CMK (cell line): ENCODE measurements around the gene CAMSAP2.

Source experiments
- DNase-seq: peaks from one replicate; pipeline ENCODE4 v3.0.0-alpha.2; 2010; ENCODE audit warnings: low read depth

The CAMSAP2 gene

GRCh38 chr1:200899954-200900867 lies 161.5 kb downstream of the CAMSAP2 start:
- DNase-seq, result no peak

- no peak for DNase-seq
Measured at GRCh38 chr1:200900877-200901276, 162.2 kb downstream of the CAMSAP2 start.

DNA sequence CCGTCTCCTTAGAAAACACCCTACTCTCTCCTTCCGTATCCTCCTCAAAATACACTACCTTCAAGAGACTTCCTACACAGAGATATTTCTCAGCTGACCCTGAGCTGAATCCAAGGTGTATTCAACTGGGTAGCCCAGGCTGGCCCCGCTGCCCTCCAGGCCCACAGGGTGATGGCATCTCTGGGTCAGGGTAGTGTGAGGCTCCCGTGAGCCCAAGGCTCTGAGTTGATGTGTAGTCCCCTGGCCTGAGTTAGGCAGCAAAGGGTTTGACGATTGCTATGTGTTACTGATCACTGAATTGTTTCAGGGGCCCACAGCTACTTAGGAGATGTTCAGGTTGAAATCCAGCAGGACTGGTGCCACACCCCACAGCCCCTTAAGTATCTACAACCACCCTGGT lies 162.7 kb downstream of the CAMSAP2 start:
- DNase-seq, result no peak

DNA sequence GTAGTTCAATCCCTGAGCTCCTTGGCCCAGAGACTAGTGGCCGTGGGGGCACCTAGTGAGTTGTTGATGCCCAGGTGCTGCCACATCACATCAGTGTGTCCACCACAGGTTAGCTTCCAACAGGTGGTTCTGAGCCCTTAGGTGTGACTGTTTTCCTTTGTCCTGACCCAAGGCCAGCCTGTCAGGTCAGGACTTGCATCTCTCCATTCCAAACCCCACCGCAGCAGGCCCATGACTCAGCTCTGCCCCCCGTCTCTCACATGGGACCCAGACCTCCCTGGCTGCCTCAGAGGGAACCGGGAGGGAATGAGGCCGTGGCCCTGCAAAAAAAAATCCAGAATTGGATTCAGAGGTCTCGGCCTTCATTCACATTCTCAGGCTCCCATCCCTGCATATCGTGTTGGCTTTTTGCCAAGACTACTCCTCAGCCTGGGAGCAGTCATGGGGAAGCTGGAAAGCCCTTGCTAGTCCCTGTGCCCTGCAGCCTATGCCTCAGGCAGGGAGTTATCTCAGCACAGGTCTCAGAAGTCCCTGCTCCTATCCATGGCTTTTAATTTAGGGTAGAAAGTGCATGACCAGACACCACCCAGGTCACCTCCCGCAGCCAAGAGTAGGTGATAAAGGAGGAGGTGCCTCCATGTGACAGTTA lies 163.2 kb downstream of the CAMSAP2 start:
- DNase-seq, result no peak

DNA sequence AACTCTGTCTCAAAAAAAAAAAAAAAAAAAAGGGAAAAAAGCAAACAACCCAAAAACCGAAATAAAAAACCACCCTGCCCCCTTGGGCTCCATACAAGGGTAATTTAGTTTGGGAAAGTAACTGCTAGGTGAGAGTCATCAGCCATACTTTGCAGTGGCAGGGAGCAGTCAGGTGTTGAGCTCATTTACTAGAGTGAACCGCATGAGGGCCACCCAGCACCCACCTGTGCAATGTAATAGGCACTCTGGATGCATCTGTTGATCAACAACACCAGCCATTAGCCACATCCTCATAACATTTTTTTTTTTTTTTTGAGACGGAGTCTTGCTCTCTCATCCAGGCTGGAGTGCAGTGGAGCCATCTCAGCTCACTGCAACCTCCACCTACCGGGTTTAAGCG lies 165.1 kb downstream of the CAMSAP2 start:
- no peak for DNase-seq

GRCh38 chr1:200904772-200905171 lies 166.1 kb downstream of the CAMSAP2 start:
- no peak for DNase-seq

DNA sequence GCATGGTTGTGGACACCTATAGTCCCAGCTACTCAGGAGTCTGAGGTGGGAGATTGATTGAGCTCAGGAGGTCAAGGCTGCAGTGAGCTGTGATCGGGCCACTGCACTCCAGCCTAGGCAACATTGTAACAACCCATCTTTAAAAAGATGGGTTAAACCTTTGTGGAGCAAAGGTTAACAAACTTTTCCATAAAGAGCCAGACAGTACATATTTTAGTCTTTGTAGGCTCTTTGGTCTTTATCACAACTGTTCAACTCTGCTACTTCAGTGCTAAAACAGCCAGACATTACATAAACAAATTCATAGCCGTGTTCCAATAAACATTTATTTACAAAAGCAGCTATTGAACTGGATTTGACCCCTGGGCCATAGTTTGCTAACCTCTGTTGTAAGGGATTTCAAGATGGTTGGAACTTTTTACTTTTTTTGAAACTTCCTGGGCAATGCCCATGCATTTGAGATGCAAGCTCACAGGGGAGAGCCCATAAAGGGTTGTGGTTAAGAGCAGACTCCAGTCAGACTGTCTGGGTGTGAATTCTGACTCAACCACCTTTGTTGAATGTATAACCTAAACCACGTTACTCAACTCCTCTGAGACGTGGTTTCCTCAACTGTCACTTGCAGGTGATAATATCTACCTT lies 166.8 kb downstream of the CAMSAP2 start:
- DNase-seq, result no peak

GRCh38 chr1:200906491-200906890 lies 167.8 kb downstream of the CAMSAP2 start:
- no peak for DNase-seq

DNA sequence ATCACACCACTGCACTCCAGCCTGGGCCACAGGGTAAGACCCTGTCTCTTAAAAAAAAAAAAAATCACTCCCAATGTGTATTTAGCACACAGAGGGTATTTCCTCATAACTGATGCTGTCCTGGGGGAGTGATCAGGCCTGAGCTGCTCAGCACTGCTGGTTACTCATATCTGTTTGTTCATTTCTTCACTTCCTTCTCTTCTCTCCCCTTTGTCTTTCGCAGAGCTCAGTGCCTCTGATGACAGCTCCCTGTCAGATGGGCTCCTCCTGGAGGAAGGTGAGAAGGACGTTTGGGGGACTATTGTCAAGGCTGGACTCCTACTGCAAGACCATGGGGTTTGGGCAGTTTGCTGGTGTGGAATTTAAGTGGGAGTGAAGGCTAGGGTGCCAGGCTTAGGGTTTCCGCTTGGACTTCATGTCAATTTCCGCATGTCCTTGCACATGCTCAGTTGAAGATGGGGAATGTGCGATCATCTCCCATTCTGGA lies 169.0 kb downstream of the CAMSAP2 start:
- DNase-seq, result no peak

DNA sequence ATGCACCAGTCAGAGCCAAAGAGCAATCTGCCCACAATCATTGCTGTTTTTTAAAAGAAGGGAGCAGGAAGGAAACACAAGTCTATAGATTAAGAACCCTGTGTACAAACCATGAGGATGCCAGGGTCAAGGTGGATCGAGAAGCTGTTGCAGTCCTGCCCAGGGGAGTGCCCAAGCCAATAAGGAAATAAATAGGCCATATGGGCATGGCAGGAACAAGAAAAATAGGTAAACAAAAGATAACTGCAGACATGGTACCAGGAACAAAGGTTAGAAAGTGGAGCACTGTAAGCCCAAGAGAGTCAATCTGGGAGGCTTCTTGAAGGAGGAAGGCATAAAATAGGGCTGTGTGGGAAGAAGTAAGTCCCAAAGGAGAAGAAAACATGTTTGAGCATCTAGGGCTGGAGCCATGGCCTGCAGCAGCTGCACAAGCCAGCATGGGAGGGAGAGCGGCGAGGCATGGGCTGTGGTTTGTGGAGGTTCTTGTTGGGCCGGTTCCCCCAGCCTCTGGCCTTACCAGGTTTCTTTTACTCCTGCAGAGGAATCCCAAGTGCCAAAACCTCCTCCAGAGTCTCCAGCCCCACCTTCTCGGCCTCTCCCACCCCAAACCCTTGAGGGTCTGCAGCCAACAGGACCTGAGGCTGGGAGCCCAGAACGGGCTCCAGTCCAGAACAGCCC lies 169.6 kb downstream of the CAMSAP2 start:
- no peak for DNase-seq

DNA sequence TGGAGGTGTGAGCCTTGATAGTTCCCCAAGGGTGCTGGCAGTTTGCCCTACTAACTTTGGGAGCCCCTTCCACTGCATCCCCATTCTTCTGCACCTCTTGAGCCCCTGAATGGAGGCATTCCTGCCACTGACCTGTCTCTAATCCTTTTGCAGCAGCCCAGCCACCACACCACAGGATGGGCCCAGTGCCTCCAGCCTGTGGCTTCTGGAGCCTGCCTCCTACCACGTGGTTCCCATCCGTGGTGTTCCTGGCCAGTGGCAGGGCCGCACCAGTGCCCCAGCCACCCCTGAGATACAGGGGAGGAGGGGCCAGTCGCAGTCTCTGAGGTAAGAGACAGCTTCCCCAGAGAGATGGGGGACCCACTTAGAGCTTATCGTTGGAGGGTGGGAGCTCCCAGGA lies 170.4 kb downstream of the CAMSAP2 start:
- no peak for DNase-seq

GRCh38 chr1:200909757-200910239 lies 171.1 kb downstream of the CAMSAP2 start:
- no peak for DNase-seq
